Uterine smooth muscle cell (primary cell): ENCODE results near the gene ZSWIM8. TPM values are rescaled to one million over a fixed set of nuclear protein-coding genes. Genes with fewer than 3 reads are reported as not detected.

ENCODE experiments used
- total RNA-seq: library from RNA; depleted of rRNA; stranded (reverse); fragments of >200 nt; gene quantifications from 2 replicates; pipeline ENCODE4 v1.2.3, GENCODE V29; 2014

Gene ZSWIM8, protein sequence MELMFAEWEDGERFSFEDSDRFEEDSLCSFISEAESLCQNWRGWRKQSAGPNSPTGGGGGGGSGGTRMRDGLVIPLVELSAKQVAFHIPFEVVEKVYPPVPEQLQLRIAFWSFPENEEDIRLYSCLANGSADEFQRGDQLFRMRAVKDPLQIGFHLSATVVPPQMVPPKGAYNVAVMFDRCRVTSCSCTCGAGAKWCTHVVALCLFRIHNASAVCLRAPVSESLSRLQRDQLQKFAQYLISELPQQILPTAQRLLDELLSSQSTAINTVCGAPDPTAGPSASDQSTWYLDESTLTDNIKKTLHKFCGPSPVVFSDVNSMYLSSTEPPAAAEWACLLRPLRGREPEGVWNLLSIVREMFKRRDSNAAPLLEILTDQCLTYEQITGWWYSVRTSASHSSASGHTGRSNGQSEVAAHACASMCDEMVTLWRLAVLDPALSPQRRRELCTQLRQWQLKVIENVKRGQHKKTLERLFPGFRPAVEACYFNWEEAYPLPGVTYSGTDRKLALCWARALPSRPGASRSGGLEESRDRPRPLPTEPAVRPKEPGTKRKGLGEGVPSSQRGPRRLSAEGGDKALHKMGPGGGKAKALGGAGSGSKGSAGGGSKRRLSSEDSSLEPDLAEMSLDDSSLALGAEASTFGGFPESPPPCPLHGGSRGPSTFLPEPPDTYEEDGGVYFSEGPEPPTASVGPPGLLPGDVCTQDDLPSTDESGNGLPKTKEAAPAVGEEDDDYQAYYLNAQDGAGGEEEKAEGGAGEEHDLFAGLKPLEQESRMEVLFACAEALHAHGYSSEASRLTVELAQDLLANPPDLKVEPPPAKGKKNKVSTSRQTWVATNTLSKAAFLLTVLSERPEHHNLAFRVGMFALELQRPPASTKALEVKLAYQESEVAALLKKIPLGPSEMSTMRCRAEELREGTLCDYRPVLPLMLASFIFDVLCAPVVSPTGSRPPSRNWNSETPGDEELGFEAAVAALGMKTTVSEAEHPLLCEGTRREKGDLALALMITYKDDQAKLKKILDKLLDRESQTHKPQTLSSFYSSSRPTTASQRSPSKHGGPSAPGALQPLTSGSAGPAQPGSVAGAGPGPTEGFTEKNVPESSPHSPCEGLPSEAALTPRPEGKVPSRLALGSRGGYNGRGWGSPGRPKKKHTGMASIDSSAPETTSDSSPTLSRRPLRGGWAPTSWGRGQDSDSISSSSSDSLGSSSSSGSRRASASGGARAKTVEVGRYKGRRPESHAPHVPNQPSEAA (N-terminal part only)
- total RNA-seq, result 44.9 and 65.5 TPM in 2 replicates

DNA sequence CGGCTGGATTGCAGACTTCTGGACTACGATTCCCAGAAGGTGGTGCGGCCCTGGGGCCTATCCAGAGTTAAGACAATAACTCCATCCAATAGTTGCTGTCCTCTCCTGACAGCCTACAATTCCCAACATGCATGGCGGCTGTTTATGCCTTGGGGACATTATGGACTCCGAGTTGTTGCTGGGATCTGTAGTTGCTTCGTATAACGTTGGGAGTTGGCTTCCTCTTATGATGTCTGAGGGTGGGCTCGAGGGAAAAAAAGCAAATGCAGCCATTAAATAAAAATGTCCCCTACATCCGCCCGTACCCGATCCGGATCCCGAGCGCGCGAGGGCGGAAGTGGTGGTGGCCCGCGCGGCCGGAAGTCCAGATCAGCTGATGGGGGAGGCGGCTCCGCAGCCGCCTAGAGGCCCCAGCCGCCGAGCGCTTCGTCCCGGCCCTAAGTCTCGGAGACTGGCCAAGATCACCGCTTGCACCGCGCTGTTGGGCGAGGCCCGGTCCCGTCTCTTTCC, at the start of gene ZSWIM8:
ZSWIM8 (plus strand) TSS at position 396 of the 510 bp plus-strand sequence. CDS start 273 bp downstream, outside the sequence.

DNA sequence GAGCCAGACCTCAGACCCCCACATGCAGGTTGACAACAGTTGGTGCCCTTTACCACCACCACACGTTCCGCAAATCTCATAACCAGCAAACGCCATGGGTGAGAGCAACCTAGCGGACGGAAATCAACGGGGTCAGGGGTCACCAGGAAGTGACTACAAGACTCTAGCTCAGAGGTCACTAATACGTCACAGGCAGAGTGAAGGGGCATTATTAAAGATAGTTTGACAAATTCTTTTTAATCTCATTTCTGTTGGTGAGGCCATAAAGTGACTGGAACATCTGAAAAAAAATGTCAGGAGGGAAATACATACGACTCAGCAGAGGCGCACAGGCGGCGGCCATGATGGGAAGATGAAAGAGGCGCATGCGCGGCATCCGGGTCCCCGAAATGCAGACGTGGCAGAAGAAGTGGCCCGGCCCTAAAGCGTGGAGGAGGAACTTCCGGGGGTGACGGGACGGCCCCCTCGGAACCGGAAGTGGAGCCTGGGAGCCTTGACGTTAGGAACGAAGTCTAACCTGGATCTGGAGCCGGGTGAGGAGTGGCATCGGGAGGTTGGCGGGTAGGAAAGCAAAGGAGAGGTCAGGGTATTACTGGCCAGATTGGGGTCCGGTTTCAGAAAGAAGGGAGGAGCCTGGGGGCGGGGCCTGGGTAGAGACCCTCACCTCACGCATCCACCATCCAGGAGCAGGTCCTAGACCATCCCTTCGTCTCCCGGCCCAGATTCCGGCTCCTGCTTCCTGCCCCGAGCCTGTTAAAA, 41.3 kb upstream of the ZSWIM8 start, which contains the start of gene SEC24C:
SEC24C (plus strand) TSS at position 468 of the 759 bp plus-strand sequence. CDS start 2,461 bp downstream, outside the sequence.

DNA sequence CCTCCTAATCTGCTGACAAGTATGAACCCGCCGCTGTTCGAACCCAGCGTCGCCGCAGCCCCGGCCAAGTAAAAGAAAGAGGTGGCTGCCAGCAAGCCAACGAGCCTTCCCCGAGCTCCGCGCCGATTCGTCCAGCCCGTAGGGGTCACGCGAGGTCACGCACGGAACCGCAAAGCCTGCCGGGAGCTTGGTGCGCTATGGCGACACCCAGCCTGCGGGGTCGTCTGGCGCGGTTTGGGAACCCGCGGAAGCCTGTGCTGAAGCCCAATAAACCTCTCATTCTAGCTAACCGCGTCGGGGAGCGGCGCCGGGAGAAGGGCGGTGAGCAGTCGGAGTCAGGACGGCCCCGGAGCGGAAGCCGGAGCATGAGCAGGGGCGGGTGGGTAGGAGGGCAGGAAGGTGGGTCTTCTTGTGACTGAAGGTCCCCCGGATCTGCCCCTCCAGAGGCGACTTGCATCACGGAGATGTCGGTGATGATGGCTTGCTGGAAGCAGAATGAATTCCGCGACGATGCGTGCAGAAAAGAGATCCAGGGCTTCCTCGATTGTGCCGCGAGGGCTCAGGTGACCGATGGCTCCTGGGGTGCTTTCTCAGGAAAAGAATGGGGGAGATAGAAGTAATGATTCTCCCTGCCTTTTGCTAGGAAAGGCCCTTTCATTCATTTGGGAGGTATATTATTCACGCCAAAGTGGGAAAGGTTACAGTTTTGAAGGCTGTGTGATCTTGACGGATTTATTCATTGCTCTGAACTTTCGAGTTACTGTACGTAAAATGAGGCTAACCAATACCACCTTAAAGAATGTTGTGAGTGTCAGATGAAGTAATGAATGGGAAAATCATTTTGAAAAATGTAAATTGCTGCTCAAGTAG, 3.3 kb upstream of the ZSWIM8 start, which contains the start of gene CHCHD1:
CHCHD1 (plus strand) TSS at position 170 of the 870 bp plus-strand sequence; CDS start at position 198, 28 bp downstream.

Other genes starting within 250 kb of the ZSWIM8 start
- 35.5 and 38.4 TPM in 2 replicates for gene USP54, start 194.3 kb upstream of the ZSWIM8 start, total RNA-seq
- not detected in 2 replicates for gene MYOZ1, start 144.1 kb upstream of the ZSWIM8 start, total RNA-seq
- gene SYNPO2L, start 129.6 kb upstream of the ZSWIM8 start, total RNA-seq, result under 0.01 TPM in 1 of 2 replicates, not detected in the other
- gene AGAP5, start 87.5 kb upstream of the ZSWIM8 start, total RNA-seq, result 2.7 and 3.4 TPM in 2 replicates
- 59.4 and 64.3 TPM in 2 replicates for gene SEC24C, start 41.2 kb upstream of the ZSWIM8 start, total RNA-seq
- 17.5 and 19.4 TPM in 2 replicates for gene CHCHD1, start 3.6 kb upstream of the ZSWIM8 start, total RNA-seq
- 12.2 and 19.6 TPM in 2 replicates for gene NDST2, start 26.0 kb downstream of the ZSWIM8 start, total RNA-seq
- gene CAMK2G, start 88.9 kb downstream of the ZSWIM8 start, total RNA-seq, result 27.2 and 28.0 TPM in 2 replicates
- gene PLAU, start 125.5 kb downstream of the ZSWIM8 start, total RNA-seq, result 81.5 and 153 TPM in 2 replicates
- 223 and 227 TPM in 2 replicates for gene VCL, start 212.5 kb downstream of the ZSWIM8 start, total RNA-seq